T1000 (cell line): ENCODE measurements around the gene ADCY1.

ENCODE experiments used
- DNase-seq: peaks from one replicate; lab custom pipeline; 2025; ENCODE audit warnings: mixed read lengths; lab: John Stamatoyannopoulos, UW

Gene ADCY1

GRCh38 chr7:45652630-45653029 lies 78.5 kb downstream of the ADCY1 start:
- no peak for DNase-seq

GRCh38 chr7:45653209-45653907 lies 79.2 kb downstream of the ADCY1 start:
- no peak for DNase-seq

- DNase-seq, result no peak
Measured at GRCh38 chr7:45654341-45654740, 80.2 kb downstream of the ADCY1 start.

GRCh38 chr7:45655539-45655938 lies 81.4 kb downstream of the ADCY1 start:
- no peak for DNase-seq

GRCh38 chr7:45656431-45656830 lies 82.3 kb downstream of the ADCY1 start:
- no peak for DNase-seq

- no peak for DNase-seq
Measured at GRCh38 chr7:45657136-45657889, 83.1 kb downstream of the ADCY1 start.

GRCh38 chr7:45657890-45658715 lies 83.9 kb downstream of the ADCY1 start:
- no peak for DNase-seq

GRCh38 chr7:45658716-45659495 lies 84.7 kb downstream of the ADCY1 start:
- DNase-seq, result no peak

GRCh38 chr7:45659496-45660139 lies 85.5 kb downstream of the ADCY1 start:
- no peak for DNase-seq

- no peak for DNase-seq
Measured at GRCh38 chr7:45660201-45660900, 86.2 kb downstream of the ADCY1 start.

- no peak for DNase-seq
Measured at GRCh38 chr7:45660901-45661211, 86.7 kb downstream of the ADCY1 start.

- no peak for DNase-seq
Measured at GRCh38 chr7:45661302-45661995, 87.3 kb downstream of the ADCY1 start.

GRCh38 chr7:45662018-45662417 lies 87.8 kb downstream of the ADCY1 start:
- no peak for DNase-seq

- DNase-seq, result no peak
Measured at GRCh38 chr7:45662540-45663166, 88.5 kb downstream of the ADCY1 start.

- DNase-seq, result no peak
Measured at GRCh38 chr7:45663167-45663921, 89.2 kb downstream of the ADCY1 start.

GRCh38 chr7:45663965-45664633 lies 89.9 kb downstream of the ADCY1 start:
- DNase-seq, result no peak

GRCh38 chr7:45665172-45665571 lies 91.0 kb downstream of the ADCY1 start:
- DNase-seq, result no peak

GRCh38 chr7:45670227-45670626 lies 96.1 kb downstream of the ADCY1 start:
- no peak for DNase-seq

- DNase-seq, result no peak
Measured at GRCh38 chr7:45670717-45671116, 96.5 kb downstream of the ADCY1 start.
